A673 (cell line): ENCODE data around the gene RAG2.

Source experiments
- EZH2 ChIP-seq: fragments of 200-600 bp; sonication (generic); IDR thresholded peaks from 2 replicates; pipeline ENCODE4 v1.6.1; 2017; ENCODE audit warnings: borderline replicate concordance, low read depth, mild to moderate bottlenecking, mixed read lengths, antibody characterized with exemption, low read length; ENCODE audit not compliant: poor library complexity, severe bottlenecking
- TF ChIP-seq, protein P1 (sequence below): fragments of 300-800, 200-600 bp; sonication (generic); conservative IDR thresholded peaks from 2 replicates; pipeline ENCODE4 v1.5.1; 2017; ENCODE audit warnings: low read depth, mild to moderate bottlenecking, antibody characterized with exemption, low read length, moderate library complexity, mixed read lengths

DNA sequence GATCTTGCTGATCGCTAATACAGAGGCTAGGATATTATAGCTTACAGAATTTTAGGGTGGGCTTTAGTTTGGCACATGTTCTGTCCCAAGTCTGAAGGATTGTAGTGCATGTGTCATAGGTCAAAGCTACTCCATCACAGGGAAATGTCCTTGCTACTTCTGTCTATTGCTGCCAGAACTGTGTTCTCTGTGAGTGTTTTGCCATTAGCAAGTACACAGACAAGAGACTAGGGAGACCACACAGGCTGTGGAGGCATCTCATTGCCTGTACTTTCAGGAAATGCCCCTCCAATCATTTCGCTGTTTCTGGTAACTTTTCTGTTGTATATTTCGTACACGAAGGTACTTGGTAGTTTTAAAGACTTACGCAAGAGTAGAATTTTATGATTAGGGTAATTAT, 25.5 kb upstream of the RAG2 start:
- no peak for TF ChIP-seq EZH2
- TF ChIP-seq, protein P1, sequence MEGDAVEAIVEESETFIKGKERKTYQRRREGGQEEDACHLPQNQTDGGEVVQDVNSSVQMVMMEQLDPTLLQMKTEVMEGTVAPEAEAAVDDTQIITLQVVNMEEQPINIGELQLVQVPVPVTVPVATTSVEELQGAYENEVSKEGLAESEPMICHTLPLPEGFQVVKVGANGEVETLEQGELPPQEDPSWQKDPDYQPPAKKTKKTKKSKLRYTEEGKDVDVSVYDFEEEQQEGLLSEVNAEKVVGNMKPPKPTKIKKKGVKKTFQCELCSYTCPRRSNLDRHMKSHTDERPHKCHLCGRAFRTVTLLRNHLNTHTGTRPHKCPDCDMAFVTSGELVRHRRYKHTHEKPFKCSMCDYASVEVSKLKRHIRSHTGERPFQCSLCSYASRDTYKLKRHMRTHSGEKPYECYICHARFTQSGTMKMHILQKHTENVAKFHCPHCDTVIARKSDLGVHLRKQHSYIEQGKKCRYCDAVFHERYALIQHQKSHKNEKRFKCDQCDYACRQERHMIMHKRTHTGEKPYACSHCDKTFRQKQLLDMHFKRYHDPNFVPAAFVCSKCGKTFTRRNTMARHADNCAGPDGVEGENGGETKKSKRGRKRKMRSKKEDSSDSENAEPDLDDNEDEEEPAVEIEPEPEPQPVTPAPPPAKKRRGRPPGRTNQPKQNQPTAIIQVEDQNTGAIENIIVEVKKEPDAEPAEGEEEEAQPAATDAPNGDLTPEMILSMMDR = no peak
